ENCODE measurements around the gene ZNF791.

GRCh38 chr19:12578641-12579040 is 32.1 kb upstream of the ZNF791 start:
- TF ChIP-seq CTCF (IDR thresholded peaks at IDR 0.05) (no peak), POLR2A (IDR thresholded peaks at IDR 0.05) (no peak), EP300 (IDR thresholded peaks at IDR 0.05) (no peak)
